Activated T-helper 1 cell treated with Interleukin-2 at 50 U/mL for 16 hours (primary cell): Measurements from ENCODE around the gene RABL6.
"Not testable (repeated sequence)": the region's sequence is repeated elsewhere in the genome, so short reads cannot be mapped to it uniquely, and the experiment has no call there.

Source experiments
- DNase-seq: peaks from one replicate; pipeline ENCODE4 v3.0.0-alpha.2; 2020; ENCODE audit warnings: low read depth

RABL6 gene

DNA sequence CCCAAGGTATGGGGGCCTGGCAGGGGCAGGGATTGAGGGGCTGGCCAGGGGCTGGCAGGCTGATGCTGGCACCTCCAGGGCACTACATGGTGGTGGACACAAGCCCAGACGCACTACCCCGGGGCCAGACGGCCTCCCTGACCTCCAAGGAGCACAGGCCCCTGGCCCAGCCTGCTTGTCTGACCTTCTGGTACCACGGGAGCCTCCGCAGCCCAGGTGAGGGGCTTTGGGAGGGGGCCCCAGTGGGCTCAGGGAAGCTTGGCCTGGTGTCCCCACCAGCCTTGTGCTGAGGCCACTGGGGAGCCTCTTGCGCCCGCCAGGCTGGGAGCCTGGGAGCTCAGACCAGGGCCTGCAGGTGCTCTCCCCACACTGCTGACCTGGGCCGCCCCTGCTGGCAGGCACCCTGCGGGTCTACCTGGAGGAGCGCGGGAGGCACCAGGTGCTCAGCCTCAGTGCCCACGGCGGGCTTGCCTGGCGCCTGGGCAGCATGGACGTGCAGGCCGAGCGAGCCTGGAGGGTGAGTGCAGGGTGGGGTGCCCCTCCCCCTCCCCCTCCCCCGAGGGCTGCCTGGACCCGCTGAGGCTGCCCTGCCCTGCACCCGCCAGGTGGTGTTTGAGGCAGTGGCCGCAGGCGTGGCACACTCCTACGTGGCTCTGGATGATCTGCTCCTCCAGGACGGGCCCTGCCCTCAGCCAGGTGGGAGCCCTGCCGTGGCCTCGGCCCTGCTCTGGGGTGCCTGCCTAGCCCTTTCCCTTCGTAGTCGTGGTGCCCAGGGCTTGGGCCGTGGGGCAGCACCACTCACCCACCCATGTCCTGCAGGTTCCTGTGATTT, 50.0 kb downstream of the RABL6 start:
- DNase-seq, result no peak

- DNase-seq, result no peak
These were observed 50.7 kb downstream of the RABL6 start for GRCh38 chr9:136858452-136858843.

DNA sequence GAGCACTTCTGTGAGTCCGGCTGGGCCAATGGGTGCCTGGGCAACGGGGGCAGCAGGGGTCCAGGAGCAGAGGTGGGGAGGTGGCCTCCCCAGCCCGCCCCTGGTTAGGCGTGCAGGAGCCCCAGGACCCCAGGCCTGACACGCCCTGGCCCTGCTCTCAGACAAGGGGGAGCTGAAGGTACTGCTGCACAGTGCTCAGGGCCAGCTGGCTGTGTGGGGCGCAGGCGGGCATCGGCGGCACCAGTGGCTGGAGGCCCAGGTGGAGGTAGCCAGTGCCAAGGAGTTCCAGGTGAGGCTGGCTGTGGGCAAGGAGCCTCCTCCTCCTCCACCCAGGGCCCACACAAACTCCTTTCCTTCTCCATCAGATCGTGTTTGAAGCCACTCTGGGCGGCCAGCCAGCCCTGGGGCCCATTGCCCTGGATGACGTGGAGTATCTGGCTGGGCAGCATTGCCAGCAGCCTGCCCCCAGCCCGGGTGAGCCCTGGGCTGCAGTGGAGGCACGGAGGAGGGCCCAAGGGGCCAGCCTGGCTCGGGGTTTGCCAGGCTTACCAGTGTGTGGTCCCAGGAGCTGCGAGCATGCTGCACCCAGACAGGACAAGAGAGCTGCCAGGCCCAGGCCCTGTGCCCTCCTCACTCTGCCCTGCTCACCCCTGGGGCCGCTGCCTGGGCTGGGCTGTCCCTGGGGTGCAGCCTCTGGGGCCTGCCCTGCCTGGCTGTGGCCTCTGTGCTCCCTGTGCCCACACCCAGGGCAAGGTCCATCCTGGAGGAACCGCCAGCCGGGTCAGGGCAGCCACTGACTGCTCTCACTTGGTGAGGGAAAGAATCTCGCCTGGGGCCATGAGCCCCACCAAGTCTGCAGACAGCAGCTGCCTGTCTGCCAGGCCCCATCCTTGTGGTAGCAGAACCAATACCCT, 51.4 kb downstream of the RABL6 start:
- no peak for DNase-seq

GRCh38 chr9:136860529-136860928, 52.8 kb downstream of the RABL6 start:
- DNase-seq, result no peak

DNA sequence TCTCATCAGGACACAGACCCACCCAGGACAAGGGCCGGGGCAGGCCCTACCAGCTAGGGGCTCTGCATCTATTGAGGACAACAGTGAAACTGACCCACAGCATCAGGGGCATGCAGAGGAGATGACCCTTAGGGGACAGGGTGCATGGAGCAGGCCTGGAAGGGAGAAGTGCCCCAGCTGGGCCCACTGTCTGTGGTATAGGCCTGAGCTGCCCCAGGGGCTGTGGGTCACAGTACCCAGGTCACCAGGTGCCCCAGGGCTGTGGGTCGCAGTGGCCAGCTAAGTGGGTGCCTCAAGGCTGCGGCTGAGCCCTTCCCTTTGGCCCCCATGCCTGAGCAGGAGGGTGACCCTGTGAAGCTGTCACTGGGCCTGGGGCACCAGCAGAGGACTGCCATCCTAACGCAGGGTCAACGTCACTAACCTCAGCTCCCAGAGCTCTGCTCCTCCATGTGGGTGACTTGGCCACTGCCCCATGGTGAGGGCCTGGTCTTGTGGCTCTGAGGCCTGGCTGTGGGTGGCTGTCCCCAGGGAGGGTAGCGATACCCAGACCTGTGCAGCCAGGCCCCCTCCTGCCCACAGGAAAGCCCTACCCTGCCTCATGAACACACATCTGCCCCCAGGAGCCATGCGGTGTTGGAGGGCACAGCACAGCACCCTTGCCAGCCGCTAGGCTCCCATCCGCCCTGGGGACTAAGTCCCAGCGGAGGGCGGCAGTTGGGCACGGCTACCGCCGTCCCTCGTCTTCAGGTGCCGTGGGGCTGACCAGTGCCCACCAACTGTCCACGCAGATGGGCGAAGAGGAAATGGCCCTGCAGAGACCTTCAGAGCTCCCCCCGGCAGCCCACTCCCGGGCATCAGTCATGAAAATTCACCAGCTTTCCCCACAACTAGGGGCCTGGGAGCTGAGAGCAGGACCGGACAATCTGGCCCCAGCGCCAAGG, 53.5 kb downstream of the RABL6 start:
- no peak for DNase-seq

- no peak for DNase-seq
These were observed 54.2 kb downstream of the RABL6 start for GRCh38 chr9:136861874-136862457.

DNA sequence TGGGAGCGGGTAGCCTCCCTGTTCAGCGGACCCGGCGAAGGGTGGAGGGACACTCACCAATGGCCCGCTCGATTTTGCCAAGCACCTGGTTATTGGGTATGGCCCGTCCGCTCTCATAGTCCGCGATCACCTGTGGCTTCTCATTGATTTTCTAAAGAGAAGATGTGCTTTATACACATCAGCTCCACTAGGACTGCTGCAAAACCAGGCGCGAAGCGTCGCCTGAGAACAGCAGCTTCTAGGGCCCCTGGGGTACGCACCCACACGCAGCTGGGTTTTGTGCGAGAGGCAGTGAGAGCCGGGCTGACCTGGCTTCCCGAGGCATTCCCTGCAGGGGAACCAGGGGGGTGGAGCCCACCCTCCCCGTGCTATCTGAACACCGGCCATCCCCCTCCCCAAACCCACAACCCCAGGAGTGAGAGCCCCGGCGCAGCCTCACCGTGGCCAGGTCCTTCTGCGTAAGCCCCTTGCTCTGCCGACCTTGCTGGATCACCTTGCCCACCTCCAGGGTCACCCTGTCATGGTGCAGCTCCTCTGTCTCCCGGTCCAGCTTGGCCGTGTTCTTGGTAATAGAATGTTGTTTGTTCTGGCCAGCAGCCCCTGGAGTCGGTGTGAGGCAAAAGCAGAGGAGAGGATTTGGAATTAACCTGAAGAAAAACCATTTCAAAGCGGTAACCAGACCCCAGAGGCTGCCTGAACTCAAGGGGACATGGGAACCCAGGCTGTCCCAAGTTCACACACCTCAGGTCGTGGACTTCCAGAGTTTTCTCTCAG, 55.3 kb downstream of the RABL6 start:
- no peak for DNase-seq

GRCh38 chr9:136863623-136864273, 56.0 kb downstream of the RABL6 start:
- DNase-seq, result no peak

DNA sequence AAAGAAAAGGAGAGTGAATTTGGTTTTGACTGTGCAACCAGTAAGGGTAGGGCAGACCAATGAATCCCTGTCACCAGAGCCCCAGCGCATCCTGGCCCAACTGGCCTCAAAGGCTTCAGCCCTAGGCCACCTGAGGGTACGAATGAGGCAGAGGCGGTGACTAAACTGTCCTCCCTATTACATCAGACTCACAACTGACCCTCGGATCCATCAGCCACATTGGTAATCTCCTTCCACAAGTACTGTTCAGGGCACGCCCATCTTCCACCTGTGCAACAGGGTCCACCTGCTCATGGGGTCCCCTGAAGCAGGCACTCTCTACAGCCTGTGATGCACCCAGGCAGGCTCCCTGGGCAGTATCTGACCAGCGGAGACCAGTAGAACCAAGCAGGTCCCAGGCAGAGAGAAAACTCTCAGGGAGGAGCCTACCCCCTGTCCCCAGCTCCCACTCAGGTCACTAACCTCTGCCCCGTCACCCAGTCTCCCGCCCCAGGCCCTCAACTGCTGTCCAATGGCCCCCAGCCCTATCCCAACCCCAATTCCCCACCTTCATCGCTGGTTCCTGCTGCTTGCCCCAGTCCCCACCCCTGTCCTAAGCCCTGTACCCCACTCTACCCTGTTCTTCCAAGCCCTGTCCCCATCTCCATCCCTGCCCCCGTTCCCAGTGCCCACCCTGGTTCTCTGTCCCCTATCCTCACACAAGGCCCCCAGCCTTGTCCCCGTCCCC, 57.5 kb downstream of the RABL6 start:
- DNase-seq, result no peak

GRCh38 chr9:136865768-136866103, 58.0 kb downstream of the RABL6 start:
- DNase-seq, result no peak

- DNase-seq, result not testable (repeated sequence)
These were observed 59.2 kb downstream of the RABL6 start for GRCh38 chr9:136866898-136867421.

DNA sequence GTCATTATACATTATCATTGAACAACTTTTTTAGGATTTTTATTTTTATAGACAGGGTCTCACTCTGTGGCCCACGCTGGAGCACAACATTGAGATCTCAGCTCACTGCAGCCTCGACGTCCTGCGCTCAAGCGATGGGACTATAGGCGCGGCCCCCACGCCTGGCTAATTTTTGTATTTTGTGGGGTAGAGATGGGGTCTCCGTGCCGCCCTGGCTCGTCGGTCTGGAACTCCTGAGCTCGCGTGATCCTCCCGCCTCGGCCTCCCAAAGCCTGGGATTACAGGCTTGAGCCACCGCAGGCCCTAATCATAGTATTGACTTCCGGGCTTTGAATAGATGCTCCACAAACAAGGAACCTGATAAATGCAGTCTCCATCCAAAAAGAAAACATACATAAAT, 59.7 kb downstream of the RABL6 start:
- DNase-seq, result no peak

- no peak for DNase-seq
These were observed 60.2 kb downstream of the RABL6 start for GRCh38 chr9:136867917-136868316.

DNA sequence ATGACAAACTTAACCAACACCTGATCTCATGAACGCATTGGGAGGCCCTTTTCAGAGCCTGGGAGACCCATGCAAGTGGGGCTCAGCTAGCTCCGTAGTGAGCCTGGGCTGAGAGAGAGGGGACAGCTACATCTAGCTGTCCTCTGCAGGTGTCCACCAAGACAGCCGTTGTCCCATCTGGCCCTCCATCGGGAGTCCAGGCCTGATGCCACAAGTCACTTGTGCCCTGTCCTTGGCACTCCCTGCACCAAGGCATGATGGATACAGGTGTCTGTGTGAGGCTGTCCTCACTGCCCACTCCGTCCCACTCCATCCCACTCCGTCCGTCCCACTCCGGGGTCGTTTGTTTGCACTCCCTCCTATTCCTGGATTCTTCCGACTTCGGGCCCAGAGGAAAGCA, 60.9 kb downstream of the RABL6 start:
- DNase-seq, result no peak

GRCh38 chr9:136869611-136870010, 61.9 kb downstream of the RABL6 start:
- not testable (repeated sequence) for DNase-seq

DNA sequence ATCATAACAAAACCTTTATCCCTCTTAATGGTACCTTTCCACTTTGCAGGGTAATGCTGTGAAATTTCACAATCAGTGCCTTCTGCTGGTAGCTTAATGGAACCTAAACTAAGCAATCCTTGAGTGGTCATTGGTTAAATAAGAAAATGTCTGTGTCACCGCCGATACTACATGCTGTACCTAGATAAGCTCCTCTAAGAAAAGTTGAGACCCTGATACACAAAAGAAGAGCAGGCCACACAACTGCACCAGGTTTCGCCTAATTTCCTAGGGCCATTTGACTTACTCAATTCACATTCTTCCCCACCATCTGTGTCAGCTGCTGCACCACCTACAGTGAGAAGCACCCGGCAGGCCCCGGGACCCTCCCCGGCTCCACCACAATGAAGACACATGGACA, 67.4 kb downstream of the RABL6 start:
- DNase-seq, result no peak

DNA sequence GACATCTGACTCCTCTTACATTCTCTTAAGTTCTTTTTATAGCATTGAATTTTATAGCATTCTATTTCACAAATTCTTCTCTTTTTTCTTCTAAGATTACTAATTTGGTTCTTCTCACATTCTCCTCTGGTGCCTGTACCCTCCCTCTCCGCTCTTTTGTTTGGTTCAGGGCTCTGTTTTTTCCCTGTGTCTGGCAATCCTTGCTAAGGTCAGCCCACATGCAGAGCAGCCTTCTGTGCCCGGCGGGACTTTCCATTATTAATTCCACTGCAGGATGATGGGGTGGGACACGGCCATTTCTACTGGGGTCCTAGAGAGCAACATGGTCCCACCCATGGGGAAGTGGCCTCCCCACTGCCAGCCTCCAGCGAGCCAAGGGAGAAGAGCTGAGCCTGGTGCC, 68.7 kb downstream of the RABL6 start:
- no peak for DNase-seq

DNA sequence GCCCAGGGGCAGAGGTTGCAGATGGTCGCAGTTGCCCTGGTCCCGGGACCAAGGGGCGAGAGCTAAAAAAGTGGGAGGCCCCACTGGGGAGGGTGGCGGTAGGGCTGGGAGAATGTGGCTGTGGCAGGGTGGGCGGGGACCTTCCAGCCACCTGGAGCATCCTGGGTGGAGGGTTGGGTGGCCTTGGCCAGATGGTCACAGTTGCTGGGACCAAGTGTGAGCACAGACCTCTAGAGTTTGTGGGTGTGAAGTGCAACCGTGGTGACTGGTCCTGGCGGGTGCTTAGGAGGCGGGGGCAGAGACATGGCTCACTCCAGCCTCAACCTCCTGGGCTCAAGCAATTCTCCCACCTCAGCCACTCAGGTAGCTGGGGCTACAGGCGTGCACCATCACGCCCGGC, 72.9 kb downstream of the RABL6 start:
- DNase-seq, result no peak

DNA sequence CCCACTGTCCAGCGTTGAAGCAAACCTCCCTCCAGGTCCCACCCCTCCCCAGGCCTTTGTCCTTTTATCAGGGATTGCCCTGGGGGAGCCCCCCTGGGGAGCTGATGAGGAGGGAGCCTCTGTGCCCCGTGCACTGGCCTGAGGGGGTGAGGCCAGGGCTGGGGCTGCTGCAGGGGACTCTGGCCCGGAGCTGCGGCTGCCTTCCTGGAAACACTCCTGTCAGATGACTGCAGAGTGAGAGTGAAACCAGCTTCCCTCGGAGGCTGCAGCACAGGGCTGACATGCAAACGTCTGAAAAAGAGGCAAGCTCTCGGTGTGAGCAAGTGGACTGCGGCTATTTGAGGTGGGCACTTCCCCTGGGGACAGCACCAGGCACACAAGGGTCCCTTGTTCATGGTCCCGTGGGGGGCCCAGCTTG, 74.0 kb downstream of the RABL6 start:
- DNase-seq, result no peak
